HG03066 (cell line): ENCODE results near the gene SNTG2.

Source experiments
- ATAC-seq: cut with Tn5 transposase; IDR thresholded peaks from one replicate; pipeline ENCODE4 v1.9.1; 2021; ENCODE audit warnings: low read depth; ENCODE audit not compliant: unreplicated experiment

SNTG2 gene

DNA sequence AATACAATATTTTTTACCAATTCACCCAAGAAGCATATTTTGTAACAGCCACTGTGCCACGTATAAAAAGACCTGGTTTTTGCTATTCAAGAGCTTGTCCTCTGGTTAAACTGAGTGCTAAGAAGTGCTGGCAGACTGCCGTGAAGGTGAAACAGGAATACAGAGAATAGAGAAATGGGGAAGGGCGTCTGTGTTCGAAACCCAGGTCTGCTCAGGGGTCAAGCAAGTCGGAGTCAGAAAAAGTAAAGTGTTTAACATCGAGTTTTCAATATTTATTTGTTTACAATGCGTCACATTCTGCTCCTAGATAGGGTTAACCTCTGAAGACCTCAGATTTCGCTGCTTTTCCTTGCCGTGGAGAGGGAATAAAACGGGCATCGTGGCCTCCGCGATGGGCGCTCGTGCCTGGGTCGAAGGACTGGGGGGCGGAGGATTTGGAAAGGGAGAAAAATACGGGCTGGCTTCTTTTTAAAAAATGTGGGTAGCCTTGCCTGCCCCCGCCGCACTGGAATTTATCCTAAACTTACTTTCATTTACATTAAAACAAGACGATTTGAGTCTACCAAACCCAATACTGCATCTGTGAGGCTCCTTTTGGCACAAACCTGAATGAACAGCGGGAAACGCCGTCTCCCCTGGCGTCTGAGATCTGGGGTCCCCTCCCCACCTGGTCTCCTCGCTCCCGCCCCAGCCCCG, 1.1 kb upstream of the SNTG2 start:
- no peak for ATAC-seq

DNA sequence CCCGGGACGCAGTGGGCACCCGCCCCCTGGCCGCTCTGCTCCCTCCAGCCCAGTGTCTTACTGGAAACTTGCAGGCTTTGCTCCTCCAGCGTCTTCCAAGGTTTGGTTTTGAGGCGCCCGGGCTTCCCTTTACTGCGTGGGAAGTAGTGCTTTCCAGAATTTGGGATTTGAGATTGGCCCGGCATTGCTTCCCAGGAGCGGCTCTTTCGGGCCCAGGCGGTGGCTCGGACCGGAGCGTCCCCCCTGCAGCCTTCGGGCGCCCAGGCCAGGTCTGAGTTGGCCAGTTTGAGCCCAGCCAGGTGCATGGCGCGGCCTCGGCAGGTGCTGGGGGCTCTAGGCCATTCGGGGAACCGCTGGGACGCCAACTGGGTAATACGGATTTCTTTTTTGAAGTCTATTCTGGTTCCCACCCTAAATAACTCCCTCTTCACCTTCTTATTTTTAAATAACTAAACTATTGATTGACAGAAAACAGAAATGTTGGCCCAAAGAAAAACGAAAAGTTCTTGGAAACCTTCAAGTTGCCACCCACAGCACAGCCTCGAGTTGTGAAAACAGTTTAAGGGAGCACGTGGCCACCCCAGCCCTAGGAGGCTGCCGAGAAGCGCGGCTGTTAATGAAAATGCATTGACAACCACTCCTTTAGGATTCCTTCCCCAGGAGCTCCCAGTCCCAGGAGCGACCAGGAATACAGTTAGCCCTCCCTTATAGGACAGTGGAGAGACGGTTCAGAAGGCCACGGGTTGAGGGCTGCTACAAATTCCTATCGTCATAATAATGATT, 766 bp downstream of the SNTG2 start:
- ATAC-seq = no peak

DNA sequence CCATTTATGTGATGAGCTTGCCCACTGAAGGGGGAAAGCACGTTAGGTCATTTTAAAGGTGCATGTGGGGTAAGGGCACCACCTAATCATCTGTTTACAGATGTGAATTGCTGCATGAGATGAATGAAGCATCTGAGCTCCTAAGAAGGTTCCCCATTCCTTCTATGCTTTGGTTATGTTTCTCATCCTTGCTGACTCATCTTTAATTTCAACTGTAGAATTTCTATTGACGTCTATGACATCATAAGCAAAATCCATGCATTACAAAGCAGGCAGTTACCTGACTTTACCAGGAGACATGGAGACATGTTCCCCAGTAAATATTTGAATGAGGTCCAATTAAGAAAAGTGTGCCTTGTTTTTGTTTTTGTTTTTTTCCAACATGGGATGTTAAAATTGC, 2.8 kb downstream of the SNTG2 start:
- ATAC-seq = no peak

DNA sequence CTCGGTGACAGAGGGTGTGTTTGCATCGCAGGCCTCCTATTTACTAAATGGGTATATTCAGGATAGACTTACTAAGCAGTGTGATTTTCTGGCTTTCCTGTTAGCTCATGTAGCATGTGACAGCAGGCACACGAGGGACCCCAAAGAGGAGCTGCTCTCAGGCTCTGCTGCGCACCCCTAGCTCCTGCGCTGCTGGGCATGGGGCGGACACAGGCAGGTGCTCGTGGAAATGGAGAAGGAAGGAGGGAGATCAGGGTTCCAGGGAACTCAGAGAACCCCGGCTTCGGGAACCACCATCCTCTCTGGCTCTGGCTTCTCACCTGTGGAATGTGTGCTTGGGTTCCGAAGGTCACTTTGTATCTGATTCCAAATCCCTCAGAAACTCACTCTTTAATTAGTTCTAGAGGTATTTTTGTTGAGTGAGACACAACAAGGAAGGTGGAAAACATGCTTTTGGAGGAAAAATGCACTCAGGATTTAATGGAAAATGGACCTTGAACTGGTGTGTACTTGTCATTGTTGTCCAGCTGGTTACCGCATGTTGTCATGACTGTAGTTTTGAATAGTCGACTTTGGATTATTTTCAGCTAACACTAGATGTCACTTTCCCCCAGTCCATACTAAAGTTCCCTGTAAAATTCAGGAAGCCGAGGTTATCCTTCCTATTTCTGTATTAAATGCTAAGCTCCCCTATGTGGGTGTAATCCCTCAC, 3.5 kb downstream of the SNTG2 start:
- ATAC-seq = no peak

DNA sequence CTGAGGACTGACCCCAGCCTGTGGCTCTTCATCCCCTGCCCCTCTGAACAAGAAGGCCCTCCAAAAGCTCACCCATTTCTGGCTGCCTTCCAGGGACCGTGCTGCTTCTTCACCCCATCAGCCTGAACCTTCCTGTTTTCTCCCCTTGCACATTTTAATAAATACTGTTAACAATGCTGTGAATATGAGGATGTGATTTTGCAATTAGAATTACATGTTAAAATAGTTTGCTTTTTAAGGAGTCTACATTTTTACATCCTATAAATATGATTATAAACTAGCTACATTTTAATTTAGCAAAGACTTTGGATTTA, 4.0 kb downstream of the SNTG2 start:
- no peak for ATAC-seq

DNA sequence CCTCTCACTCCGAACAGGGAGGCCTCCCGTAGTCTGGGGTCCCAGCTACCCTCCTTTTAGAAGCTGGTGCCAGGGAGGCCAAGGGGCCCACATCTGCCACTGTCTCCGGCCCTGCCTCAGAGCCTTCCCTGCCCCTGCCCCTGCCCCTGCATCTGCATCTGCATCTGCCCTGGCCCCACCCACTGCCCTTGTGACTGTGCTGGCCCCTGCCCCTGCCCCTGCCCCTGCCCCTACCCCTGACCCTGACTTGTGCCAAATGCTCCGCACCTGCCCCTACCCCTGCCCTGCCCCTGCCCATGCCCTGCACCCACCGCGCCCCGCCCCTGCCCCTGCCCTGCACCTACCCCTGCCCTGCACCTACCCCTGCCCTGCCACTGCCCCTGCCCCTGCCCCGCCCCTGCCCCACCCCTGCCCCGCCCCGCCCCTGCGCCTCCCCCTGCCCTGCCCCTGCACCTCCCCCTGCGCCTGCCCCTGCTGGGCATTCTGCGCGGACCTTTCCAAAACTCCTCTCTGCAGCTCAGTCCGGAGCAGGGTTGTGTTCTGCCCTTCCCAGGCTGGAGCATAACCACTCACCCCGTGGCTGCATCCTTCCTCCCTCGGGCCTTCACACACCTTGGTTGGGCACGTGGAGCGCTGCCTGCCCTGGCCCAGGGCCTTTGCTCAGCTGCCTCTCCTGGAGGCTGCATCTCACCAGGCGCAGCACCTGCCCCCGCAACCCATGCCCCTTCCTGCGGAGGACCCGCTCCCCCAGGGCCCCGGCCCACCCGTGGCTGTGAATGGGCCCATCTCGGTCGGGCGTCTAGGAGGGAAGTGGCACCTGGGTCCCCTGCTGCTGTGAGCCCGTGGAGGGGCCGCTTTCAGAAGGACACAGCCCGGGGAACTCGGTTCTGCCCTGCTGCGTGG, 5.4 kb downstream of the SNTG2 start:
- no peak for ATAC-seq

DNA sequence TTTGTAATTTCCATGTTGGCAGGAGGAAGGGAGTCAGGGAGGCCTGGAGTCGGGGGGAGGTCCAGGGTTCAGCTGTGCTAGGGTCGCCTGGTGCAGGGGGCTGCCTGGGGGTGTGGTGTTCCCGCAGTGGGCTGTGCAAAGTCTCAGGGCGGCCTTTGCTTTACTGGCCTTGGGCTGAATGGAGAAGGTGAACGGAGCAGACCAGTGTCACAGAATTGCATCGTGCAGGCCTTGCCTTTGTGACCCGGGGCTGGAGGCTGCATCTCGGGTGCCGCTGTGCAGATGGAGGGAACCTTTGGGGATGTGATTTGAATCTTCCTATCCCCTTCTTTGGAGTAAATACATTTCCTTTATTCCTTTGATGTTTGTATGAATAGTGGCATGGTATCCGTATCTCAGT, 8.8 kb downstream of the SNTG2 start:
- no peak for ATAC-seq

DNA sequence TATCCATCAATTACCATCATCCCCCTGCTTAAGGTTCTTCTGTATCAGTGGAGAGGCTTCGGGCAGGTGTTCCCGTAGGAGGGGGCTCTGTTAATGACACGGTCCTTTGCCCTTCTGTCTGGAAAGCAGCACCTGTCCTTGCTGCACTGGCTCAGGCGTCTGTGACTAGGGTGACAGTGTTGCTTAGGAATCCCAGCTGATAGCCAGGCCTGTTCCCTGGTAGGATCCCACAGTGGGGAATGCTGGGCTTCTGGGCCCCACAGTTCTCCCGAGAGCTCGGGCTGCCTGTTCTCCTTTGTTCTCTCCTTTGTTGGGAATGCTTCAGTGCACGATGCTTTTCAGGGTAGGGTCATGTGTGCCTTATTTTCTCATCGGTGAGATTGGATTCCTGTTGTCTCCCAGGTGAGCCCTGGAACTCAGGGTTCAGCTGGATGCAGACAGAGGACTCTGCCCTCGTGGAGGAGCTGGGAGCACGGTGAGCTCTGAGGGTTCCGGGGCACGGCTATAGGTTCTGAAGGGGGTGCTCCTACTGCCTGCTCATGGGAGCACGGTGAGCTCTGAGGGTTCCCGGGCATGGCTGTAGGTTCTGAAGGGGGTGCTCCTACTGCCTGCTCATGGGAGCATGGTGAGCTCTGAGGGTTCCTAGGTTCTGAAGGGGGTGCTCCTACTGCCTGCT, 9.6 kb downstream of the SNTG2 start:
- no peak for ATAC-seq

DNA sequence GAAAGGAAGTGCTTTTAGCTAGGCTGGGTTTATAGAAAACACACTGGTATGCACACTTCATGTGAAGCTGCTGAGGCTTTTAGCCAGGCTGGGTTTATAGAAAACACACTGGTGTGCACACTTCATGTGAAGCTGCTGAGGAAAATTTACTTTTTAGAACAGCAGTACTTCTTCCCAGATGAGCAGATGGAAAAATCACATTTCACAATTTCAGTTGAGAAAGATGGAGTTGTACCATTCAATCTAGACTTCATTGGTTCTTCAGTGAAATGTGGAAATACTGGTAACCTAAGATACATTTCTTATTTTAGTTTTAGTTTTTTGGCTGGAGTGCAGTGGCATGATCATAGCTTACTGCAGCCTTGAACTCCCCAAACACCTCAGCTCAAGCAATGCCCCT, 11.1 kb downstream of the SNTG2 start:
- ATAC-seq = no peak

DNA sequence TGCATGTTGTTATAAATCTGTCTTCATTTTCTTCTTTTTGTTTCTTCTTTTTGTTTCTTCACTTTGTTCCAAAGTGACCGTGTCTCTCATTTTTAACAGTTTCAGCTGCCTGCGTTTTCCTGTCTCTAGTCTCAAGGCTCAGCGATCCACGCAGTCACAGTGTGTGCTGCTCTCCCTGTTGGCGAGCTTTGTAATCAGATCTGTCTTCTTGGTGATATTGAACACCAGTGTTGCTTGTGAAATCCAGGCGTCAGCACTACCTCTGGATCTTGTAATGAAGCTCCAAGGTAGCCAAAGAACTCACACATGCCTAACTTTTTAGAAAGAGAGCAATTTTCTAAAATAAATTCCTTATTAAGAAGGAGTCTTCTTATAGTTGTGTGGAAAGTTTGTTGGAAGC, 13.2 kb downstream of the SNTG2 start:
- ATAC-seq = no peak

DNA sequence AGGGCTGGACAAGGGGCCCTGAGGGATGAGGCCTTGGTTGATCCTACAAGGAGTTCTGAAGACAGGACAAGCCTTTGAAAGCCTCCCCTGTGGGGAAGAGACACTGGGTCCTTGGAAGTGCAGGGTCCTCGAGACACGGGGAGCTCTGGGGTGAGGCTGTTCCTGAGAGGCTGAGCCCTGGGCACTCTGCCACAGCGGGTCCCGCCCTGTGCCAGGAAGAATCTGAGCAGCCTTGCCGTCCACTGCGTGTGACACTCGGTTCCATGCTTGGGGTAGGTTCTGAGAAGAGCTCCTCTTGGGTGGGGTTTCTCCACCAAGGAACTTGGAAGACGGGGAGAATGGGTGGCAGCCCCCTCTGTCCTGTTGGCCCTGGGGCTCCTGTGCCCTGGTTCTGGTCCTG, 13.9 kb downstream of the SNTG2 start:
- no peak for ATAC-seq

DNA sequence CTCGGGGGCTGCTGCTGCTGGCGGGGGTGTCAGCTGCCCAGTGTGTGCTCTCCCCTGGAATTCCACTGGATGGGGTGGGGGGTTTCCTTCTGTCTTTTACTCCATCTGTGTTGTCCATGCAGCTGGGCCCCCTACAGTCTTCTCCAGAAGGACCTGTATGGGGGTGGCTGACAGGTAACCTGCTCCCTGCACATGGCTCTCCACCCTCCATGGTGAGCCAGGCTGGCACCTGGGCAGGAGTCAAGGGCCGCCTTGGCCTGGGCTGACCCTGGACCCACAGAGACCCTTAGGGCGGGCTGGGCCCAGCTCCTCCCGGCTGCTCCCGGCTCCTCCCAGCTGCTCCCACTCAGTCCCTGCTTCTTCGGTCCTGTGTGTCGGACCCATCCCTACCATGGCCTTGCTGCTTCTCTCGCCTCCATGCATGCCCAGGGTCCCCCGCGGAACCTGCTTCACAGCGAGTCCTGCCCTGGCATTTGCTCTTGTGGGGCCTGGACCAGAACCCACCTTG, 15.0 kb downstream of the SNTG2 start:
- ATAC-seq = no peak

DNA sequence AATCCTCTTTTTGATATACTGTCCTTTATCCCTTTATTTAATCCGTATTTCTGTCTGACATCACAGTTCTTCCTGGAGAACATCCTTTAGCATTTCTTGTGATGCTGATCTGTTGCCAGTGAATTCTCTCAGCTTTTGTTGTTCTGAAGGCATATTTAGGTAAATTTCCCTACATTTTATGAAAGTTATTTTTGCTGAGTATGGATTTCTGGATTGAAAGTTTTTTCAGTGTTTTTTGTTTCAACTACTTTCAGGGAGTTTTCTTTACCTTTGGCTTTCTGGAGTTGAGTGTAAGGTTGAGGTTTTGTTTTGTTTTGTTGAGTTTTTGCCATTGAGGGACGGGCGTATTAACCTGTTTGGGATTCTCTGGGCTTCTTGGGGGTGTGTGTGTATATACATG, 22.5 kb downstream of the SNTG2 start:
- no peak for ATAC-seq

DNA sequence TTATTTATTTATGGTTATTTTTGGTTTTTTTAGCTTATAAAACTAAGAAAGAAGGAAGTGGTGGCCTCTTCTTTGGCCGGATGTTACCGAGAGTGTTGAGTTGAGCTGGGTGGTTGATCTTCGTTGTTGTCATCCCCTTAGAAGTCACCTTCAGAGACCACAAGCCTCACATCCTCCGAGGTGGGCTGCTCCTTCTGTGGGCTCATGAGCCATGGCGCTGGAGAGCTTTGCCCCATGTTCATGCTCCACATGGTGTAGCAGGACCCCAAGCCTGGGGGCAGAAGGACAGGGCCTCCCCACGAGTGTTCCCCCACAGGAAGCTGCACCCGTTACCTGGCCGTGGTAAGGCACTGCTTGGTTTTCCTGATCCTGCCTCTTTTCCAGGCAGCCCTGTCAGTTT, 23.4 kb downstream of the SNTG2 start:
- ATAC-seq = no peak

DNA sequence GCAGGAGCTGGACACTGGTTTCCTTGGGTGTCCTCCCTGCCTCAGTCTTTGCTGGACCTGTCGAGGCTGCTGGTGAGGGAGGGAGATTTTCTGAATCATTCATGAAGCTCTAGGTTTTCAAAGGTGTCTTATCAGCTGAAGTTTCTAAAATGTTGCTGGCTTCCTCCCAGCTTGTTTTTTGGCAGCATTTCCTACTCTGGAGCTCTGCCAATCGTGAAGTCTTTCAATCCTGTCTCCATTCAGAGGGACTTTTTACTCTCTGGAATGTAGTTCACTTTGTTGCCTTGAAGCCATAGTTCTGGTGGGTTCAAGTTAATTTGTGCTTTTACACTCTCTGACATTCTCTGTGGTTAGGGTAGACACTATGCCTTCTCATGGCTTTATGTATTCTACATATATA, 23.9 kb downstream of the SNTG2 start:
- ATAC-seq = no peak

DNA sequence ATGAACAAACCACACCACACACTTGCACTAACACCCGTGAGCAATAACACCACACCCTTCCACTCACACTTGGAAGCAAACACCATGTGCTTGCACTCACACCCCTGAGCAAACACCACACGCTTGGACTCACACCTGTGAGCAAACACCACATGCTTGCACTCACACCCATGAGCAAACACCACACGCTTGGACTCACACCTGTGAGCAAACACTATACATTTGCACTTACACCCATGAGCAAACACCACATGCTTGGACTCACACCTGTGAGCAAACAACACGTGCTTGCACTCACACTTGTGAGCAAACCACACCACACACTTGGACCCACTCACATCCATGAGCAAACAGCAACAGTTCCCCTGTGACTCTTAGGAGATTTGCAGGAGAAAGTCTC, 24.4 kb downstream of the SNTG2 start:
- no peak for ATAC-seq

DNA sequence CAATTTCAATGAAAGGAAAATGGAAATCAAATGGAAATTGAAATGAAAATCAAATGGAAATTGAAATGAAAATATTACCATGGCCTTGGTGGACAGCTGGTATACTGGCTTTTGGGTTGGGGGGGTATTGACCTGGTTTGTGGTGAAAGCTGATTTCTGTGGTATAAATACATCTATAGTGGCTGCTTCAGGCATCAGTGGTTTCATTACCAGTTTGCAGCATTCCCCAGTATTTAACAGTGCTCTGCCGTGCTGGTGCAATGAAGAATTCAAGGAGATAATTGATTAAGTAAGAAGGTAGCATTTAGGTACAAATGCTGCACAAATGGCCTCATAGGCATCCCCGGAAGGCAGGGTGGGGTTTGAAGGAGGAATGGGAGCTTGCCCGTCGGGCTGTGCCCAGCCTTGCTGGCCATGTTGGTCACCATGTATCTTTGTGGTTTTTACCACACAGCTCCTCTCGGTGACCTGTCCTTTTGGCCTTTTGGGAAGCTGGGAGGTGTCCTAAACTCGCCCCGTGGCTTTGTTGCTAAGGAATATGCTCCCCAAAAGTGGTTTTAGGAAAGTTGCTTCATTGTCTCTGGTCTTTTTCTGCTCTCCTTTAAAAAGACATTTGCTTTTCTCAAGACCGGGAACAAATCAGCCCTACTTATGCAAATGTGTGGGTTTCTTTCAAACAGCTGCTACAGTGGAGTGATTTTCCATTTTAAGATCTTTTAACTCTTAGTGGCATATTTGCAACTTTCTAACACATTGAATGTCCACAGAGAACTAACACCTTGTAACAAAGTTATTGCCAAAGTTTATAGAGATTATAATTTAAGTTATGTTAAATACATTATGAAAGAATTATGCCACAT, 28.6 kb downstream of the SNTG2 start:
- no peak for ATAC-seq

DNA sequence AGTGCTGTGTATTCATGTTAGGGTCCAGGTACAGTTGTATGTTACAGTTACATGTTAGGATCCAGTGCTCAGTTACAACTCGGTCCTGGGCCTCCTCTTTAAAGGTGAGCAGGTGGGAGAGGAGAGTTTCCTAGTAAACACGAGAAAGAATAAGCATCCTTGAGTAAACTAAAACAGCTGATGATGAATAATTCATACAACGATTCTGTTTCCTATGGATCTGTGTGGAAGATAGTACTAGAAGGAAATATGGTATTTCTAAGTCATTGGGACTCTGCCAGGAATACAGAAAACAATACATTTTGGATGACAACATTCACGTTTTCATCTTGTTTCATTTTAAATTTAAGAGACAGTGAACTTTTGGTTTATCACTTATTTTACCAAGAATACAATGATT, 29.5 kb downstream of the SNTG2 start:
- ATAC-seq = no peak

DNA sequence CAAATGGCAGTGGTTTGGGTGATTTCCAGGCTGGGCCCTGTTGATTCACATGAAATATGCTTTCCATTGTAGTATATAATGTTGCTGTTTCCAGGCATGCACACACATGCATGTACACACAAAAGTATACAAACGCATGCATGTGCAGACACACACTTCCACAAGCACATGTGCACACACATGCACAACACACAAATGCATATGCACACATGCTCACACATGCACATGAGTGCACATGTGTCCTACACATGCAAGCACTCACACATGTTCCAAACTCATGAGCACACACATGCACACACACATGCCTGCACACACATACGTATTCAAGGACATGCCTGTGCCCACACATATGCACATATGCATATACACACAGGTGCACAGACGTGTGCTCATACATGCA, 30.6 kb downstream of the SNTG2 start:
- no peak for ATAC-seq
